NCI-H1436 treated with DMSO at 0.1 percent for 48 hours (cell line): Measurements from ENCODE around the gene ERCC3.

Experiments
- DNase-seq: peaks from one replicate; lab custom pipeline; 2025; lab: John Stamatoyannopoulos, UW

Gene ERCC3

DNA sequence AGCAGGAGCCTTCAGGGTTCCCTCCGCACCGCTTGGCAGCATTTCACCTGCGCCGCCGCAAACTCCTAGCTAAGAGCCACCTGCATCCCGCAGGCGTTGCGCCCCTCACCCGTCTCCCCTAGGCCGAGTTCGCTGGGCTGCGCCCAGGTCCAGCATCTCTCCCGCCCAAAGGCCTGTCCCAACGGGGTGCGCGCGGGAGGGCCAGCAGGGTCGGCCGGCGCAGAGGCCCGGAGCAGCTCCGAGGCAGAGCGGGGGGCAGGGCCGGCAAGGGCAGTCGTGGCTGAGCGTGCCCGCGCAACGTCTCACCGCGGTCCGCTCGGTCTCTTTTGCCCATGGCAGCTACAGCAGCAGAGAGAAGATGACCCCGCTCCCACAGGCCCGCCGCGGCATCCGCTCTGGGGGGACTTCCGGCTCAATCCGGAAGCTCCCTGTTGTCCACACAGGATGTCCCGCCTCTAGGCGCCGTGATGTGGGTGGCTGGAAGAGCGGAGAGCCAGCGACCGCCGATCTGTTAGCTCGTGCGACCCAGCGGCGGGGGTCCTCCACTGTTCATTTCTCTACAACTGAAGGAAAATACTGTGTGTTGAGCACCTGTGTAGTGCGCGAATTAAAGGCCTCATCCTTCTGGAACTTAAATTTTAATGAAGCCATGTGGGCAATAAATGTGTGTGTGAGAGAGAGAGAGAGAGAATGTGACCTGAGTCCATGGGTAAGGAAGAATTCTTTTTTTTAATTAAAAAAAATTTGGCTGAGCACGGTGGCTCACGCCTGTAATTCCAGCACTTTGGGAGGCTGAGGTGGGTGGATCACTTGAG, at the start of gene ERCC3:
TSS of gene ERCC3 (minus strand) at position 397 of the 815 bp plus-strand sequence. CDS start at position 334, 63 bp downstream.
- DNase-seq: no peak

DNA sequence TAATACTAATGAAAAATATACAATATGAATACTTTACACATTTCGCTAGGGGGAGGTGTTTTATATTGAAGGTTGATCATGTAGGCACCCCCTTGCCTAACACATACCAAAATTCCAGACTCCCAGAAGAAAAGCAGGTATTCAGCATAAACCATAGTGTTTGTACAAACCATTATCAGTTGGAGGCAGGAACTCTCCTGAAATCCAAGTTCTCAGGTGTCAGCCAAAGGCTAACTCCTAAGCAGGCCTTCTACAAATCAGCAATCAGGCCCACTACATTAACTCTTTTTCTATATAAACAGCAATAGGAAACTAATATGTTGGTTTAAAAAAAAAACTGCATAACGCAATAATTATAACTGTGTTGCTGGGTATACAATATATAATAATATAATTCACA, 49.3 kb upstream of the ERCC3 start:
- DNase-seq: no peak

GRCh38 chr2:127342101-127342500, 48.2 kb upstream of the ERCC3 start:
- no peak for DNase-seq

DNA sequence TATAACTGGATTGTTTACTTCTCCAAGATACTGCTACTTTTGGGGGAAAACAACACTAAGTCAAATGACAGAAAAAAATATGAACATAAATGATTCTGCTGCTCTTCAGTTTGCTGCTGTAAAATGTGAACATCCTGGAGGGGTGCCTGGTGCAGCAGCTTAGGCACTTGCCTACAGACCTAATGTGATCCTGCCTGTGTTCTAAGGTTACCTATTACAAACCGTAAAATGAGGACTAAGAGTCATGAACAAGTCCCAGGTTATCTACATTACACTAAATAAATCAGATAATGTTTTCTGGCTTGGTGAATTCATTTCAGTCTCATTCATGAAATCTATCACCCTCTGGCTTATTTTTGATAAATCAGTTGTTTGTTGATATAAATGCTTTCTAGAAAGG, 38.4 kb upstream of the ERCC3 start:
- no peak for DNase-seq

- DNase-seq: no peak
Measured at GRCh38 chr2:127330753-127331152, 36.8 kb upstream of the ERCC3 start.

- no peak for DNase-seq
Measured at GRCh38 chr2:127326289-127326945, 32.5 kb upstream of the ERCC3 start.

GRCh38 chr2:127324635-127325034, 30.7 kb upstream of the ERCC3 start:
- no peak for DNase-seq

GRCh38 chr2:127321303-127321702, 27.4 kb upstream of the ERCC3 start:
- no peak for DNase-seq

- no peak for DNase-seq
Measured at GRCh38 chr2:127320586-127321275, 26.8 kb upstream of the ERCC3 start.

DNA sequence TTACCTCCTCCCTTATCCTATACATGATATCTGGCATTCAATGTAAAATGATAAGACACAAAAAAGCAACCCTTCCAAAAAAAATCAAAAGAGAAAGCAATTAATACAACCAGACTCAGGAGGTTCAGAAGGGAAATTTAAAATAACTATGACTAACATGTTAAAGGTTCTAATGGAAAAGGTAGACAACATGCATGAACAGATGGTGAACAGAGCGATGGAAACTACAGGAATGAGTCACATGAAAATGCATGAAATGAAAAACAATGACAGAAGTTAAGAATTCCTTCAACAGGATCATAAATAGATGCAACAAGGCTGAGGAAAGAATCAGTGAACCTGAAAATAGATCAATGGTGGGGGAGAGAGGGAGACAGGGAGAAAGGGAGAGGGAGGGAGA, 26.1 kb upstream of the ERCC3 start:
- no peak for DNase-seq

- no peak for DNase-seq
Measured at GRCh38 chr2:127314193-127314988, 20.4 kb upstream of the ERCC3 start.

DNA sequence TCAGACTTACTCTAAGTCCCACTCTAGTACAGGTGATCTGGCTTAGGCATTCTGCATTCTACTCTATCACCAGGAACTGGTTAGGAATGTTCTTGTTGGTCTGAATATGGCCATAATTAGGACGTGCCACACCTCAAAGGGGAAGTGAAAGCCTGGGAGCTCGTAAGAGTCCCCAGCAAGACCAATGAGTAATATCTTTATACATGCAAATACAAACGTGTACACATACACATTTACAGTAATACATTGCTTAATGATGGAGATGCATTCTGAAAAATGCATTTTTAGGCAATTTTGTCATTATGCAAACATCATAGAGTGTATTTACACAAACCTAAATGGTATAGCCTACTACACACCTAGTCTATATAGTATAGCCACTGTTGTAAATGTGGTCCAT, 19.5 kb upstream of the ERCC3 start:
- no peak for DNase-seq

- no peak for DNase-seq
Measured at GRCh38 chr2:127310980-127311379, 17.0 kb upstream of the ERCC3 start.

DNA sequence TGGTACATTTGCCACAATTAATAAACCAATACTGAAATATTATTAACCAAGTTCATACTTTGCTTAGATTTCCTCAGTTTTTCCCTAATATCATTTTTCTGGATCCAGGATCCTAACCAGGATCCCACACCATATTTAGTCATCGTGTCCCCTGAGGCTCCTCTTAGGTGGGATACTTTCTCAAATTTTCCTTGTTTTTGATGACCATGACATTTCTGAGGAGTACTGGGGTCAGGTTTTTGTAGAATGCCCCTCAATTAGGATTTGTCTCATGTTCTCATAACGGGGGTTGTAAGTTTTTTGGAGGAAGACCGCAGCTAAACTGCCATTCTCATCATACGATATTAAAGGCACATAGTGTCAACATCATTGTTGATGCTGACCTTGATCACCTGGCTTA, 15.5 kb upstream of the ERCC3 start:
- DNase-seq: no peak

DNA sequence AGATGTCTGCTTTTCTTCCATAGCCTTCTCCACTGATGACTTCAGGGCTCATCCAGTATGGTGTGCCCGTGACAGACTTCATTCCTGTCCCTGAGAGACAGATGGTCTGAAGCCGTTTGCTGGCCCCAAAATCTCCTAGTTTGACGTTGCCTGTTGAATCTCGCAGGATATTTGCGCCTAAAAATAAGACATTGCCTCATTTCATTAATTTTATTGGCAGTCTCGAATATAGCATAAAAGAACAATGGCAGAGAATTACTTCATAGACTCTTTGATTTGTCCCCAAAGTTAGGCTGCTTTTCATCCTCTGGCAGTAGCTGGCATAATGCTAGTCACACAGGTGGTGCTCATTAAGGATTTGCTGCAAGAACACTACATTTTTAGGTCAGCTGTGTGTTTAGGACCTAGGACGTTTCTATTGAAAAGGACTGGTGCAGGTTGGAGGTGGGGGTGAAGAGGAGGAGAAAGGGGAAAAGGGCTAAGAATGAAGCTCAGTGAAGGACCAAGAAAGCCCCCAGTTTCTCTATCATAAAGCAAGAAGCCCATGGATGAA, 14.7 kb upstream of the ERCC3 start:
- DNase-seq: no peak

GRCh38 chr2:127305990-127306585, 12.1 kb upstream of the ERCC3 start:
- no peak for DNase-seq

- DNase-seq: no peak
Measured at GRCh38 chr2:127302168-127302567, 8.2 kb upstream of the ERCC3 start.

DNA sequence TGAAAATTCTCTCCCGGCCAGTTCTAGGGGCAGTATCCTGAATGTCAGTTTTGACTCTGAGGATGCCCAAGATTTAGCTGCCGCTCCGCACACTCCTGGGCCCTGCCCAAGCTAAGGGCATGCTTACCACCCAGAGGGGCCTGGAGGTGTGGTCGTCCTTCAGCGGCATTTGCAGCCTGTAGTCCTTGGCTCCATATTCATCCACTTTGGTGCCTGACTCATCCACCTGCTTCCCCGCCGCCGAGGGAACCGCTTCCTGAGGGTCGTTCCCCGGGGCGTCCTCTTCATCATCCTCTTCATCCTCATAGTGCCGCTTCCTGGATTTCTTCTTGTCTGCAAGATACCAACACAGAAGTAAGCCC, 577 bp downstream of the ERCC3 start:
- DNase-seq: no peak

GRCh38 chr2:127288274-127288673, 5.7 kb downstream of the ERCC3 start:
- no peak for DNase-seq

- no peak for DNase-seq
Measured at GRCh38 chr2:127283275-127283674, 10.7 kb downstream of the ERCC3 start.

DNA sequence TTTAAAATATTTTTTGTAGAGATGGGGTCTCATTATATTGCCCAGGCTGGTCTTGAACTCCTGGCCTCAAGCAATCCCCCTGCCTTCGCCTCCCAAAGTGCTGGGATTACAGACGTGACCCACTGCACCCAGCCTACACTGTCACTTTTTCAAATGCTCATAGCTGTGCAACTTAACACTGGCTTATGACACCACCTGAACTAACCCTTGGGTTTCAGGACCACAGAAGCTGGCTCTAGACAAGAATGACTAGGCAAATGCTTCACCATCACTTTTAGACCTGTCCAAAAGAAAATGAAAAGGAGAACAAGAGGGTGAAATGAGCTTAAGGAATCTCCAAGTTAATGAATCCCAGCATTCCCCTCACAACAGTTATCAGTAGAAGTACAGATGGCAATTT, 13.3 kb downstream of the ERCC3 start:
- no peak for DNase-seq

DNA sequence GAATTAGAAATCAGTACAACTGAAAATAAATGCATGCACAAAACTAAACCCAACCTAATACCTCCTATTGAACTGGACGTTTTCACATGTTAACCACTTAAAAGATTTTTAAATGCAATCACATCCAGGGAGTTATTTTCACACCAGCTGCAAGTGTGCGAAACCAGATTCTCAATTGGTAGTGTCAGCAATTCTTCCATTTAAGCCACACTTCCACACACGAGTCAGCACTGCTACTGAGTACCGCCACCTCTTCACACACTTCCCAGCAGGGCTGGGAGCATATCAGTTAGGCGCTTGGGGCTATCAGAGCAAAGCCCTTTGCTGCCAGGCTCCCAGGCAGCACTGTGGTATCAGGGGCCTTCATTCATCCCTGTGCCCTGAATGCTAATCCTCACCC, 14.2 kb downstream of the ERCC3 start:
- DNase-seq: no peak
